GM12875 (cell line): ENCODE measurements around the gene MAFB.

ENCODE experiments used
- H3K4me3 ChIP-seq: one replicate; pipeline ENCODE4 v1.5.1; 2011; ENCODE audit warnings: low read depth, low read length, control low read depth
- CTCF ChIP-seq: IDR thresholded peaks from 2 replicates; pipeline ENCODE4 v1.5.1; 2011; ENCODE audit warnings: low read depth, mild to moderate bottlenecking, control low read depth, inconsistent platforms, low read length, moderate library complexity, borderline replicate concordance; ENCODE audit not compliant: insufficient read depth

The MAFB gene

GRCh38 chr20:40720826-40721225 lies 31.8 kb upstream of the MAFB start:
- TF ChIP-seq CTCF: no peak
- H3K4me3 ChIP-seq: no peak overlapping the region

GRCh38 chr20:40720099-40720498 lies 31.1 kb upstream of the MAFB start:
- no peak overlapping the region for H3K4me3 ChIP-seq
- no peak for TF ChIP-seq CTCF

GRCh38 chr20:40718982-40719729 lies 30.1 kb upstream of the MAFB start:
- H3K4me3 ChIP-seq: no peak overlapping the region
- TF ChIP-seq CTCF: no peak

- TF ChIP-seq CTCF: no peak
- H3K4me3 ChIP-seq: no peak overlapping the region
Observed at GRCh38 chr20:40718214-40718977, 29.4 kb upstream of the MAFB start.

- TF ChIP-seq CTCF: no peak
- no peak overlapping the region for H3K4me3 ChIP-seq
Observed at GRCh38 chr20:40717343-40717865, 28.4 kb upstream of the MAFB start.

- no peak for TF ChIP-seq CTCF
- no peak overlapping the region for H3K4me3 ChIP-seq
Observed at GRCh38 chr20:40715491-40715890, 26.5 kb upstream of the MAFB start.
